ENCODE data around the gene MYO1B. TPM values are rescaled to one million over a fixed set of nuclear protein-coding genes. Genes with fewer than 3 reads are reported as not detected.

MYO1B gene
- polyA plus RNA-seq, 1 donor (not counting 4 experiments of a cell fraction or from before 2014, with no cell fraction given): 277 TPM

- Histone ChIP-seq H2AFZ (ENCODE audit: control insufficient read depth, low read length) (no peak overlapping the region), H3K9me1 (ENCODE audit: control insufficient read depth, extremely low read depth, insufficient read depth, low read length) (no peaks in the 10 kb centered on the region), H3K4me1 (ENCODE audit: control insufficient read depth, extremely low read depth, insufficient read depth, low read length) (peaks cover 9% of the 10 kb centered on the region), H3K4me2 (ENCODE audit: control insufficient read depth, extremely low read depth, insufficient read depth, low read depth, low read length) (no peak overlapping the region), H3K9me3 (ENCODE audit: control insufficient read depth, low read depth, low read length) (no peaks in the 10 kb centered on the region), H3K36me3 (ENCODE audit: control insufficient read depth in 2 of 2, extremely low read depth in 1 of 2, insufficient read depth in 2 of 2, low read length in 2 of 2) (peaks cover 1 to 5% of the 10 kb centered on the region in 2 experiments), H3K79me2 (ENCODE audit: control insufficient read depth, insufficient read depth, low read length) (peaks cover 97% of the 10 kb centered on the region), H3K4me3 (ENCODE audit: control insufficient read depth in 2 of 3, extremely low read depth in 1 of 3, insufficient read depth in 2 of 3, low read depth in 1 of 3, low read length in 3 of 3) (no peak overlapping the region), H3K9ac (ENCODE audit: control insufficient read depth, extremely low read depth, insufficient read depth, low read length) (no peak overlapping the region), H3K27me3 (ENCODE audit: control insufficient read depth, extremely low read depth, insufficient read depth, low read length) (no peaks in the 10 kb centered on the region), H3K27ac (ENCODE audit: control insufficient read depth, insufficient read depth, low read length) (no peak overlapping the region), H4K20me1 (ENCODE audit: control insufficient read depth, extremely low read depth, insufficient read depth, low read length) (peaks cover 19% of the 10 kb centered on the region)
- dilution Hi-C loops (cut with MboI; ENCODE audit: extremely low pct_ligation_motif_present, low sequenced_read_pairs): no loop called here
- peak; percentile 34 for FAIRE-seq
- no peak for TF ChIP-seq CTCF (optimal IDR thresholded peaks at IDR 0.05 in 1 of 3, IDR thresholded peaks at IDR 0.05 in 1 of 3, conservative IDR thresholded peaks at IDR 0.05 in 1 of 3; ENCODE audit: extremely low read depth in 1 of 3, insufficient read depth in 2 of 3, low read length in 3 of 3)
- TF ChIP-seq EZH2 (IDR thresholded peaks at IDR 0.05; ENCODE audit: low read length): no peak
- no peak for DNase-seq (ENCODE audit: low read depth, low spot score)
Measured at GRCh38 chr2:191291471-191291870, 46.3 kb downstream of the MYO1B start.

GRCh38 chr2:191292869-191293268, 47.7 kb downstream of the MYO1B start:
- no peak for TF ChIP-seq EZH2 (IDR thresholded peaks at IDR 0.05; ENCODE audit: low read length)
- no peak for TF ChIP-seq CTCF (optimal IDR thresholded peaks at IDR 0.05 in 1 of 3, IDR thresholded peaks at IDR 0.05 in 1 of 3, conservative IDR thresholded peaks at IDR 0.05 in 1 of 3; ENCODE audit: extremely low read depth in 1 of 3, insufficient read depth in 2 of 3, low read length in 3 of 3)

More at GRCh38 chr2:191292869-191293268, 47.7 kb downstream of the MYO1B start:
- Histone ChIP-seq H2AFZ (ENCODE audit: control insufficient read depth, low read length) (no peak overlapping the region), H3K9me1 (ENCODE audit: control insufficient read depth, extremely low read depth, insufficient read depth, low read length) (no peaks in the 10 kb centered on the region), H3K9me3 (ENCODE audit: control insufficient read depth, low read depth, low read length) (no peaks in the 10 kb centered on the region), H3K27me3 (ENCODE audit: control insufficient read depth, extremely low read depth, insufficient read depth, low read length) (no peaks in the 10 kb centered on the region), H3K4me3 (ENCODE audit: control insufficient read depth in 2 of 3, extremely low read depth in 1 of 3, insufficient read depth in 2 of 3, low read depth in 1 of 3, low read length in 3 of 3) (no peak overlapping the region), H3K9ac (ENCODE audit: control insufficient read depth, extremely low read depth, insufficient read depth, low read length) (no peak overlapping the region), H3K4me2 (ENCODE audit: control insufficient read depth, extremely low read depth, insufficient read depth, low read depth, low read length) (no peak overlapping the region), H3K4me1 (ENCODE audit: control insufficient read depth, extremely low read depth, insufficient read depth, low read length) (peaks cover 9% of the 10 kb centered on the region), H3K27ac (ENCODE audit: control insufficient read depth, insufficient read depth, low read length) (no peak overlapping the region), H3K36me3 (ENCODE audit: control insufficient read depth in 2 of 2, extremely low read depth in 1 of 2, insufficient read depth in 2 of 2, low read length in 2 of 2) (peaks cover 0 to 4% of the 10 kb centered on the region in 2 experiments), H4K20me1 (ENCODE audit: control insufficient read depth, extremely low read depth, insufficient read depth, low read length) (peaks cover 16% of the 10 kb centered on the region), H3K79me2 (ENCODE audit: control insufficient read depth, insufficient read depth, low read length) (peaks cover 97% of the 10 kb centered on the region)
- FAIRE-seq (peak; percentile 75), DNase-seq (ENCODE audit: low read depth, low spot score) (no peak)
- dilution Hi-C loops (cut with MboI; ENCODE audit: extremely low pct_ligation_motif_present, low sequenced_read_pairs): no loop called here
